ENCODE measurements around the gene CCDC146.

- TF ChIP-seq POLR2A (IDR thresholded peaks at IDR 0.05; ENCODE audit: low read length) (no peak), GATA1 (IDR thresholded peaks at IDR 0.05; ENCODE audit: low read depth, low read length) (no peak)
Measured at GRCh38 chr7:77184463-77184862, 62.0 kb downstream of the CCDC146 start.

Measured in erythroblast (primary cell).